Panc1 (cell line): ENCODE data around the gene SURF2.

Experiments
- POLR2AphosphoS5 ChIP-seq: IDR thresholded peaks from 2 replicates; pipeline ENCODE4 v1.6.1; 2012; ENCODE audit warnings: mild to moderate bottlenecking, low read depth, low read length, moderate library complexity
- REST ChIP-seq, 2 experiments: IDR thresholded peaks; 2 replicates each; pipeline ENCODE4 v1.6.1; 2011 to 2012; ENCODE audit warnings: low read depth in 2 of 2, control low read depth in 1 of 2, low read length in 1 of 2, mild to moderate bottlenecking in 1 of 2, moderate library complexity in 1 of 2; ENCODE audit not compliant: insufficient read depth in 1 of 2
- SIN3A ChIP-seq: IDR thresholded peaks from 2 replicates; pipeline ENCODE4 v1.6.1; 2012; ENCODE audit warnings: low read depth, mild to moderate bottlenecking, low read length, moderate library complexity, borderline replicate concordance; ENCODE audit not compliant: insufficient read depth
- TCF7L2 ChIP-seq: IDR thresholded peaks from 2 replicates; pipeline ENCODE4 v1.6.1; 2011; ENCODE audit warnings: mild to moderate bottlenecking, low read depth, low read length, inconsistent platforms
- TF ChIP-seq, protein P1 (sequence below): fragments of 450-650 bp; IDR thresholded peaks from 2 replicates; pipeline ENCODE4 v1.5.1; 2017; ENCODE audit warnings: mild to moderate bottlenecking

GRCh38 chr9:133370685-133371084, 14.3 kb downstream of the SURF2 start:
- TF ChIP-seq, protein P1, sequence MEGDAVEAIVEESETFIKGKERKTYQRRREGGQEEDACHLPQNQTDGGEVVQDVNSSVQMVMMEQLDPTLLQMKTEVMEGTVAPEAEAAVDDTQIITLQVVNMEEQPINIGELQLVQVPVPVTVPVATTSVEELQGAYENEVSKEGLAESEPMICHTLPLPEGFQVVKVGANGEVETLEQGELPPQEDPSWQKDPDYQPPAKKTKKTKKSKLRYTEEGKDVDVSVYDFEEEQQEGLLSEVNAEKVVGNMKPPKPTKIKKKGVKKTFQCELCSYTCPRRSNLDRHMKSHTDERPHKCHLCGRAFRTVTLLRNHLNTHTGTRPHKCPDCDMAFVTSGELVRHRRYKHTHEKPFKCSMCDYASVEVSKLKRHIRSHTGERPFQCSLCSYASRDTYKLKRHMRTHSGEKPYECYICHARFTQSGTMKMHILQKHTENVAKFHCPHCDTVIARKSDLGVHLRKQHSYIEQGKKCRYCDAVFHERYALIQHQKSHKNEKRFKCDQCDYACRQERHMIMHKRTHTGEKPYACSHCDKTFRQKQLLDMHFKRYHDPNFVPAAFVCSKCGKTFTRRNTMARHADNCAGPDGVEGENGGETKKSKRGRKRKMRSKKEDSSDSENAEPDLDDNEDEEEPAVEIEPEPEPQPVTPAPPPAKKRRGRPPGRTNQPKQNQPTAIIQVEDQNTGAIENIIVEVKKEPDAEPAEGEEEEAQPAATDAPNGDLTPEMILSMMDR, result no peak
- TF ChIP-seq REST (IDR thresholded peaks at IDR 0.05; ENCODE audit: insufficient read depth in 1 of 2, low read depth in 2 of 2, low read length in 1 of 2), result no peak
- TF ChIP-seq POLR2AphosphoS5, result no peak
- TF ChIP-seq SIN3A, result no peak
- no peak for TF ChIP-seq TCF7L2
